ENCODE data around the gene TOP1.
A peak's percentile ranks its signal among the peaks of the same experiment; 100 is the strongest.

The TOP1 gene

GRCh38 chr20:41170386-41171105, 141.9 kb downstream of the TOP1 start:
- DNase-seq (ENCODE audit: insufficient read length, low spot score): no peak
- no peak for TF ChIP-seq CTCF (IDR thresholded peaks at IDR 0.05; ENCODE audit: insufficient read depth, missing control alignments)
- FAIRE-seq: no peak

GRCh38 chr20:41171736-41172295, 143.2 kb downstream of the TOP1 start:
- TF ChIP-seq CTCF (IDR thresholded peaks at IDR 0.05; ENCODE audit: insufficient read depth, missing control alignments): no peak
- no peak for DNase-seq (ENCODE audit: insufficient read length, low spot score)
- FAIRE-seq: no peak

GRCh38 chr20:41172296-41173140, 143.9 kb downstream of the TOP1 start:
- no peak for FAIRE-seq
- no peak for DNase-seq (ENCODE audit: insufficient read length, low spot score)
- no peak for TF ChIP-seq CTCF (IDR thresholded peaks at IDR 0.05; ENCODE audit: insufficient read depth, missing control alignments)

- TF ChIP-seq CTCF (IDR thresholded peaks at IDR 0.05; ENCODE audit: insufficient read depth, missing control alignments): peak; percentile 86
- no peak for FAIRE-seq
Measured at GRCh38 chr20:41173161-41173721, 144.6 kb downstream of the TOP1 start.

GRCh38 chr20:41173791-41174341, 145.2 kb downstream of the TOP1 start:
- no peak for TF ChIP-seq CTCF (IDR thresholded peaks at IDR 0.05; ENCODE audit: insufficient read depth, missing control alignments)
- FAIRE-seq: no peak
- no peak for DNase-seq (ENCODE audit: insufficient read length, low spot score)

More at GRCh38 chr20:41173161-41173721, 144.6 kb downstream of the TOP1 start:
- peak; percentile 80 for DNase-seq (ENCODE audit: insufficient read length, low spot score)

All from D721Med (cell line).